ENCODE measurements around the gene CRTC3. TPM values are rescaled to one million over a fixed set of nuclear protein-coding genes. Genes with fewer than 3 reads are reported as not detected.

The CRTC3 gene
- total and polyA plus RNA-seq, 2 of the 4 experiments (the other 2 are of a cell fraction): 4.7 to 14.8 TPM

DNA sequence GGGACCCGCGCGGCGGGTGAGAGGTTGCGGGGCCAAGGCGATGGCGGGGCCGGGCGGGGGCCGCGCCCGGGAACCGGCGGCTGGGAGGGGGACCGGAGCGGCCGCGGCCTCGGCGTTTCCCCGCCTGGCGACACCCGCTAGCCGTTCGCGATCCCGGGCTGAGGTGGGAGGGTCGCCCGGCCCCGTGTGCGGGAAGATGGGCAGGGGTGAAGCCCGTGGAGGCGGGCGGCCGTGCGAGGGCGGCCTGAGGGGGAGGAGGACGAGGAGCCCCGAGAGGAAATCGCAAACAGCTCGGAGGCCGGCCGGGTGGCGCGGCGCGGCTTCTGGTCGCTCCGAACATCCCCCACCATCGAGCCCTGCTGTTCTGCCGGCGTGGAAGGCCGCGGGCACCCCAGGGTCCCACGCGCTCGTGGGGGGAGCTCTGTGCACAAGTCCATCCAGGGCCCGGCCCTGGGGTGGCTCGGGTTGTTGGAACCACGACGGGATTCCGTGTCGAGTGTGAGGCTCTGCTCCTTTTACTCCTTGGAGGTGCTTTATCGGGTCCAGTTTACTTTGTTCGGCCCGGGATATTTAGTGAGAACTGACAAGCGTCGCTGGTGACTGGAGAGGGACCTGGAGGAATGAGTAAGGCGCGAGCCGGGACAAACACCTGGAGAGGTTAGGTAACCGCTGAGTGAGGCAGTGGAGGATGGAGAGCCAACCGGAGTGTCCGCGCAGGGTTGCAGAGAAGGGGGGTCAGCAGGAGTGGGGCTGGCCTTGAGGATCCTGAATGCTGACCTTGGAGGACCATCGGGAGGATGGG, 728 bp downstream of the CRTC3 start:
- peak; percentile 21; the same call in 1 of the 2 replicates for TF ChIP-seq MXI1 (IDR thresholded peaks at IDR 0.05; ENCODE audit: borderline replicate concordance, low read depth, low read length)
- no peak for TF ChIP-seq CHD1 (IDR thresholded peaks at IDR 0.05; ENCODE audit: low read depth, low read length)
- peak; percentile 24; the same call in 1 of the 2 replicates for TF ChIP-seq MAZ (IDR thresholded peaks at IDR 0.05; ENCODE audit: borderline replicate concordance, low read depth, low read length)
- TF ChIP-seq, protein P1, sequence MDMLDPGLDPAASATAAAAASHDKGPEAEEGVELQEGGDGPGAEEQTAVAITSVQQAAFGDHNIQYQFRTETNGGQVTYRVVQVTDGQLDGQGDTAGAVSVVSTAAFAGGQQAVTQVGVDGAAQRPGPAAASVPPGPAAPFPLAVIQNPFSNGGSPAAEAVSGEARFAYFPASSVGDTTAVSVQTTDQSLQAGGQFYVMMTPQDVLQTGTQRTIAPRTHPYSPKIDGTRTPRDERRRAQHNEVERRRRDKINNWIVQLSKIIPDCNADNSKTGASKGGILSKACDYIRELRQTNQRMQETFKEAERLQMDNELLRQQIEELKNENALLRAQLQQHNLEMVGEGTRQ (IDR thresholded peaks at IDR 0.05; ENCODE audit: low read depth, low read length): no peak
- TF ChIP-seq FOS (IDR thresholded peaks at IDR 0.05; ENCODE audit: low read depth, low read length): no peak
- TF ChIP-seq SMC3 (IDR thresholded peaks at IDR 0.05; ENCODE audit: low read depth, low read length): no peak
- peak; percentile 19; the same call in 1 of the 2 replicates for TF ChIP-seq RAD21 (IDR thresholded peaks at IDR 0.05; ENCODE audit: low read length)
- TF ChIP-seq POLR2A (IDR thresholded peaks at IDR 0.05; ENCODE audit: low read depth, low read length): no peak
- no peak for TF ChIP-seq NFE2L2 (IDR thresholded peaks at IDR 0.05; ENCODE audit: low read depth, low read length)
- Histone ChIP-seq H3K18ac (ENCODE audit: low read depth, low read length) (peak overlapping the region; percentile 61; the same call in 1 of the 2 replicates), H3K14ac (replicated peaks; ENCODE audit: low read depth, low read length) (peak overlapping the region; percentile 72), H2BK5ac (ENCODE audit: low read depth, low read length, poor library complexity, severe bottlenecking) (peak overlapping the region; percentile 91), H4K8ac (ENCODE audit: low read depth in 2 of 2, low read length in 2 of 2) (peak overlapping the region; percentile 20 to 57; a peak in 3 of 4 replicates), H3K9ac (ENCODE audit: low read depth, low read length) (peak overlapping the region; percentile 82), H2AFZ (replicated peaks; ENCODE audit: low read length, poor library complexity) (peak overlapping the region; percentile 96), H3K27me3 (ENCODE audit: control insufficient read depth, insufficient read depth, low read length) (no peaks in the 10 kb centered on the region), H3K9me3 (ENCODE audit: control insufficient read depth, insufficient read depth, low read length) (no peaks in the 10 kb centered on the region), H4K20me1 (ENCODE audit: insufficient read depth, low read length) (peaks cover 43% of the 10 kb centered on the region), H3K79me1 (ENCODE audit: low read depth in 1 of 2, low read length in 2 of 2) (peaks cover 4 to 50% of the 10 kb centered on the region in 2 experiments), H3K27ac (ENCODE audit: insufficient read depth, low read length) (peak overlapping the region; percentile 94), H2AK5ac (ENCODE audit: low read depth, low read length) (peak overlapping the region; percentile 27; the same call in 1 of the 2 replicates), H3K23ac (ENCODE audit: low read depth, low read length) (peak overlapping the region; percentile 74), H3K4me3 (ENCODE audit: insufficient read depth, low read depth, low read length) (peak overlapping the region; percentile 92), H3K36me3 (ENCODE audit: control insufficient read depth, insufficient read depth, low read length) (no peaks in the 10 kb centered on the region), H3K4me2 (ENCODE audit: low read depth, low read length) (peak overlapping the region; percentile 90), H2BK20ac (ENCODE audit: low read depth, low read length) (no peak overlapping the region), H3K4me1 (ENCODE audit: control insufficient read depth, insufficient read depth, low read length) (peaks cover 15% of the 10 kb centered on the region), H4K91ac (ENCODE audit: insufficient read depth, low read depth, low read length) (peak overlapping the region; percentile 52), H3K4ac (ENCODE audit: low read depth, low read length) (peak overlapping the region; percentile 33), H3K9me1 (ENCODE audit: insufficient read depth, low read length) (peaks cover 11% of the 10 kb centered on the region), H4K5ac (ENCODE audit: low read depth, low read length) (no peak overlapping the region; the same call in 1 of the 2 replicates), H2BK15ac (ENCODE audit: low read depth, low read length) (no peak overlapping the region), H2BK120ac (ENCODE audit: low read depth, low read length) (no peak overlapping the region), H3K56ac (ENCODE audit: extremely low read depth, insufficient read depth, low read length) (peak overlapping the region; percentile 38), H2AK9ac (replicated peaks; ENCODE audit: low read depth, low read length, poor library complexity) (peak overlapping the region; percentile 88)
- 0% methylated on average over 12 of the region's 76 CpGs; no CpG with 5 or more reads in 1 of the 2 experiments for WGBS, 2 experiments (ENCODE audit: extremely low coverage in 2 of 2, insufficient read length in 1 of 2)
- DNase-seq (peak; percentile 24), ATAC-seq (ENCODE audit: low read depth) (peak; percentile 56)
- ChIA-PET POLR2A (ENCODE audit: unreplicated experiment) (interaction anchor here (0.6 kb wide), 1 partner anchor 601 kb away, joined by 17 read pairs; no protein-coding TSS in a partner anchor), CTCF (interaction anchor here (1.3 kb wide), 1 partner anchor 10 kb away, joined by 5 read pairs; no protein-coding TSS in a partner anchor)
- BruUV-seq (replicated peaks): no TSS peak
- intact Hi-C loops (cut with micrococcal nuclease) (loop anchor here (2.0 kb wide), 1 partner anchor 16 kb away; no protein-coding TSS in a partner anchor), in situ Hi-C loops (cut with MboI; ENCODE audit: low sequenced_read_pairs) (no loop called here), dilution Hi-C loops (cut with HindIII; ENCODE audit: low sequenced_read_pairs, unreplicated experiment) (no loop called here)
